GM19193 (cell line): ENCODE results near the gene ALAS2.
A peak's percentile ranks its signal among the peaks of the same experiment; 100 is the strongest.

ENCODE experiments used
- POLR2A ChIP-seq: IDR thresholded peaks from 4 replicates; pipeline ENCODE4 v1.6.1; 2011; ENCODE audit not compliant: insufficient read depth, insufficient read length; ENCODE audit errors: extremely low read depth

ALAS2 gene

DNA sequence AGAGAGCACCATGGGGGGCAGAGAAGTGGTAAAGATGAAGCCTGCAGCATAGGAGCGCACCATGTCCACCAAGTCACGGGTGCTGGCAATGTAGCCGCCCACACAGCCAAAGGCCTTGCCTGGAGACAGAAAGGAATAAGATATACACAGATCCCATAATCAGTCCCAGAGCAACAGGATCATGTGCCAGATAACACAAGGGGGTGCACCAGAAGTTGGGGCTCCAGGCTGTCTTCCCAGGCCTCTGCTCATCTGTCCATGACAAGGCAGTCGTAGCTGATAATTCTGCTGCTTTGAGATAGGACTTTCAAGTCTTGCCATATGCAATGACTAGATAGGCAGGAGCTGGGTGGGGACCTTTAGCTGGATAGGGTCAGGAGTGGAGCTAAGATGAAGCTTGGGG, 15.9 kb downstream of the ALAS2 start:
- TF ChIP-seq POLR2A = no peak

DNA sequence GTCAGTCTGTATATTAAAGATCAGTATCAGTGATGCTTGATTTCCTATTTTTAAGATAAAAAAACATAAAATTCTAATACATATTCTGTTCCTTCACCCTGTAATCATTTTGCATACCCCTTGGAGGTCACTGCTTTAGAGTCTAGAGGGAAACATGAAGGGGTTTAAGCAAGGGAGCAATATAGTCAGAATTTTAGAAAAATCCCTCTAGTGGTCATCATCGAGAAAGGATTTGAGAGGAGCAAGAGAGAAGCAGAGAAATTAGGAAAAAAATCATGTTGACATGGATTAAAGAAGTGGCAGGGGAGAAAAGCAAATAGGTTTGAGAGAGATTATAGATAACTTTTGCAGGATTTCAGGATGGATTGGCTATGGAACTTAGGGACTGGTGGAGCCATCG, 19.5 kb downstream of the ALAS2 start:
- no peak for TF ChIP-seq POLR2A

DNA sequence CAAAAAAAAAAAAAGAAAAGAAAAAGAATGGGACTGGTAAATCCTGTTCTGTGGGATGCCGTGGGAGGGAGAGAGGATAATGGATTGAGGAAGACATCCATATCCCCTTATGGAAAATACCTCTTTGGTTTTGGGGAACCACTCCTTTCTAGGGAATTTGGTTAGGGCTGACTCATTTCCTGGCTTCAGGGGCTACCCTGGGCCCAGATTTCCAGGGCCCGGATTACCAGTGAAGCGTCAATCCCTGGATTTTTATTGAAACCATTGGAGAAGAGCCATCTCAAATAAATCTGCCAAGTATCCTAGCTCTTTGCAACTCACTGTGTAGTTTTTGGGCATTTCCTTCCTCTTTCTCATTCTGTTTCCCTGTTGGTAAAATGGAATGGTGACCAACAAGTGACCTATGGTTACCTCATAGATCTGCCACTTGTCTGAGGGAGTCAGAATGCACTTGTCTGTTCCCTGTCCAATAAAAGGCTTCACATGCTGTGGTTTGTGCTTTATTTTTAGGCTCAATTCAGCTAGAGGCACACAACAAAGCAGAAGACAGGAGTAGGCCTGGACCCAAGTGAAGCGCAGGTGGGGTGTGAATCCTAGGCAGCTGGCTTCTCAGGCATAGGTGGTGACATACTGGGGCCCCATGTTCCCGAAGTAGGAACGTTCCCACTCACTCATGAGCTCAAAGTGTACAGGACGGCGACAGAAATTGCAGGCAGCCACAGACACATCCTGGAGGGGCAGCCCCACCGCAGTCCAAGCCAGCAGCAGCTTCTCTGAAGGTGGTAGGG, 22.0 kb downstream of the ALAS2 start:
- TF ChIP-seq POLR2A = no peak

DNA sequence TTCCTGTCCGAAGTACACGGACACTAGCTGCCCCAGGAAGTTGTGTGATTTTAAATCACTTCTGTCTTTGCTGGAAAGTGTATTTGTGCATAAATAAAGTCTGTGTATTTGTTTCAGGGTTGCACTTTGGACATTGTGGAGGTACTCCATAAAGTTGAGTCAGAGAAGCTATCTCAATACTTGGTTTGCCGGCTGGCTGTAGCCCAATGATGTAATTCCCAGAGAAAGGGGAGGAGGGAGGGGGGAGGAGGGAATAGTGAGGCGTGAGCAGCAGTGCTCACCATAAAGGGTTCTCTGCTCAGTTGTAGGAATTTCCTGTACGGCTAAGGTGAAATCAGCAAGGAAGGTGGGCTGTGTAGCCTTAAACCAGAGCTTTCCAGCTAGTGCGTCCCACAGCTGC, 23.1 kb downstream of the ALAS2 start:
- no peak for TF ChIP-seq POLR2A

DNA sequence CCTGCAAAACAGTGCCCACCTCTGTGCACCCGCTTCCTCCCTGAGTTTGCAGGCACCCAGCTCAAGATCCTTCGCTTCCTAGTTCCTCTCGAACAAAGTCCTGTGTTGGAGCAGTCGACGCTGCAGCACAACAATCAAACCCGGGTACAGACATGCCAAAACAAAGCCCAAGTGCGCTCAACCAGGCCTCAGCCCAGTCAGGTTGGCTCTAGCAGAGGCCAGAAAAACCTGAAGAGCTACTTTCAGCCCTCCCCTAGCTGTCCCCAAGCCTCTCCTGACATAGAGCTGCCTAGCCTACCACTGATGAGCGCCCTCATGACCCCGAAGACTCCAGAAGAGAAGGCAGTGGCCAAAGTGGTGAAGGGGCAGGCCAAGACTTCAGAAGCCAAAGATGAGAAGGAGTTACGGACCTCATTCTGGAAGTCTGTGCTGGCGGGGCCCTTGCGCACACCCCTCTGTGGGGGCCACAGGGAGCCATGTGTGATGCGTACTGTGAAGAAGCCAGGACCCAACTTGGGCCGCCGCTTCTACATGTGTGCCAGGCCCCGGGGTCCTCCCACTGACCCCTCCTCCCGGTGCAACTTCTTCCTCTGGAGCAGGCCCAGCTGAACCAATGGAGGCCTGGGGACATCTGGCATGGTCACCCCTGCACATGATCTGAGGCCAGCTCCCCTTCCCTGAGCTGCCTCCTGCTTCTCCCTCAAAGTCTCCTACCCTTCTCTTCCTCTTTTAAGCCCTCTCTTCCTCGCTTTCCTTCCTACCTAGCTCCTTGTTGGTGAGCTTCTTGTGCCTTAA, 23.8 kb downstream of the ALAS2 start:
- no peak for TF ChIP-seq POLR2A

DNA sequence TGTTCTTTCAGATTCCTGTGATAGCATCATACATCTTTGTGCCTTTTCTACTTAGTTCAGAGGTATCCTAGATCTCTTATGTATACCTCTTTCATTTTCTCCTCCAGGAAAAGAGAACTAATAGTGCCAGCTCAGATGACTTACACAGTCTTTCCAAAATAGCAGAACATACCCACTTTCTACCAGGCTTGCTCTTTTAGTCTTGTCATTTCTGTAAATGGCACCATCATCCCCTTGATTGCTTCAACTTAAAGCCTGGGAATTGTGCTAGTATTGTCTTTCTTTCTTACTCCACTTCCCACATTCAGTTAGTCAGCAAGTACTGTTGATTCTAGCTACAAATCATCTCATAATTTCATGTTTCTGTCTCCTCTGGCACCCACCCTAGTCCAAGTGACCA, 25.5 kb downstream of the ALAS2 start:
- TF ChIP-seq POLR2A = no peak

DNA sequence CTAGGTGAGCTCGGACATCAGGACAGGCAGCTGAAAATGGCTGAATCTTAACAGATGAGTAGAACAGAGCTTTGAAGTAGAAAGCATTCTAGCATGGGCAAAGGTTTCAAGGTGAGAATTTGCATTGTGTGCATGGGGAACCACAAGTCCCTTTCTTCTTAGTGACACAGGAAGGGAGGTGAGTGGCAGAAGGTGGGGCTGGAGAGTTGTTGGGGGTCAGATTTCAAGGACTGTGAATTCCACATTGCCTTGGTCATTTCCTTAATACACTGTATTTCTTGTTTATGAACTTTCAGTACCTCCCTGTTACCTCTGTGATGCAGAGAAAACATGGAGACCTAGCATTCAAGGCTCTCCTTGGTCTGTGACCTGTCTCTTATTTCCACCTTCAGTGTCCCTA, 26.5 kb downstream of the ALAS2 start:
- TF ChIP-seq POLR2A = no peak

DNA sequence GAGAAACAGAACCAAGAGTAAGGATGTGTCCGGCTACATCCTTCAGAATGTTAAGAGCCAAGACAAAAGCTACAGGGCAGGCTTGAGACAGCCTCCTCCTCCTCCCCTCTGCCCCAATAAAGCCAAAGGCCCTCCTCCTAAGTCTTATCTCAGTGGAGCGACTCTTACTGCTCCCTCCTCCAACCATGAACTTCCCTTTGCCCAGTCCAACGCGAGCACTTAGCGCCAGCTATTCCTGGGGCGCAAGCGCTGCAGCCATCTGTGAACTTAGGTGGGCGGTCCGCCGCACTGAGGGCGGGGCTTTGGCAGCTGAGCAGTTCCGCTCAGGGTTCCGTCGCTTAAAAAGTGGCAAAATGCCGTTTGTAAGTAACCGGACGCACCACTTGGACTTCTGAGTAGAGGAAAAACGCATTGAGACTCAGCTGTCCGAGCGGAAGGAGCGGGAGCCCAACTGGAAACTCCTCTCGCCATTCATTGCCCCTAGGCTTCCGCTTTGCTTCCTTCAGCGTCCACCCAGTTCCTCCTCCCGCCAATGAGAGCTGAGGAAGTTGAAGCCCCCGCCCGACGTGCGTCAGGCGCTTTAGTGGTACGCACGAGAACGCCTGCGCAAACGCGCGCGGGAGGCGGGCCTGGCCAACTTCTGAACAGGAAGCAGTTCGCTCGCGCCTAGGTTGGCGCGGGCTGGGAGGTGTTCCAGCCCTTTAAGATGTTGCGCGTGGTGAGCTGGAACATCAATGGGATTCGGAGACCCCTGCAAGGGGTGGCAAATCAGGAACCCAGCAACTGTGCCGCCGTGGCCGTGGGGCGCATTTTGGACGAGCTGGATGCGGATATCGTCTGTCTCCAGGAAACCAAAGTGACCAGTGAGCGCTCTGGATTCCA, 30.8 kb downstream of the ALAS2 start, which contains the start of gene APEX2:
TSS of gene APEX2 (plus strand) at position 647 of the 882 bp plus-strand sequence. CDS start at position 707, 60 bp downstream.
- peak; percentile 86 for TF ChIP-seq POLR2A

DNA sequence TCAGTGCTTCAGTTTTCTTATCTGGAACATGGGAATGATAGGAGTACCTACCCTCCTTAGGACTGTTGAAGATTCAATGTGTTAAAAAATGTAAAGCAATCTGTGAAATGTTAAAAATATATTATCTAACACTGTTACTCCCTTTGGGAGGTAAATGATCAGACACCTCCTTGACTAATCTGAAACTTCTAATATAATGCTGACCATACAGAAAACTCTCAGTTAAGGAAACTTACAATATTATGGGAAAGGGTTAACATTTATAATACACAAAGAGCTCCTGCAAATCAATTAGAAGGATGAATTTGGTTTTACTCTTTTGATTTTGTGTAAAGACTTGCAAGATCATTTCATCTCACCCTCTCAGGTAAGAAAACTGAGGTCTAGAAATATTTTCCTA, 35.2 kb downstream of the ALAS2 start:
- no peak for TF ChIP-seq POLR2A

DNA sequence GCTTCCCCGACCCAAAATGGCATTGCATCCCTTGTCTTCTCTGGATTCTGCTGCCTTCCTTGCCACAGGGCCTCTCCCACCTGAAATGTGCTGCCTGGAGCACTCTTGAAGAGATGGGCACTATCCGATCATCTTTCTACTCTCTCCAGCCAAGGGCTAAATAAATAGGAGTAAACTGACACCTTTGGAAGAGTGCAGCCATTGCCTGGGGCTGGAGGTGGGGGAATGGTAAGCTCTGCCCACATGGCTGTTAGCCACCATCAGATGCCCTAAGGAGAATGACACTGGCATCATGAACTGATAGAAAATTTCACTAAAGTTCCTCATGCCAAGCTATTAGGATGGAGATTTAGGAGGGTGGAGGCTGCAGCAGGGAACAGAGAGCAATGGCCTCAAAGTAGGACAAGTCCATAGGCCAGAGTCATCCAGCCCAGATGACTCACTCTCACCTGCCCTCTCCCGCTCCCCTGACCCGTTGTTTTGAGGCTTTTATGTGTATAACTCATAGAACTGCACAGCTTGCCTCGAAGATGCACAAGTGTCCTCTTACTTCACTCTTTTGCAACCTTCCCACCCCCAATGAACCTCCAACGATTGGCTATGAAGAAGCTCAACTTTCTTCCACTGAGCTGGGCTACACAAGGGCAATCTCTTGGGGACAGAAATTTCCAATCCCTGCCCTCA, 36.0 kb downstream of the ALAS2 start:
- TF ChIP-seq POLR2A = no peak

DNA sequence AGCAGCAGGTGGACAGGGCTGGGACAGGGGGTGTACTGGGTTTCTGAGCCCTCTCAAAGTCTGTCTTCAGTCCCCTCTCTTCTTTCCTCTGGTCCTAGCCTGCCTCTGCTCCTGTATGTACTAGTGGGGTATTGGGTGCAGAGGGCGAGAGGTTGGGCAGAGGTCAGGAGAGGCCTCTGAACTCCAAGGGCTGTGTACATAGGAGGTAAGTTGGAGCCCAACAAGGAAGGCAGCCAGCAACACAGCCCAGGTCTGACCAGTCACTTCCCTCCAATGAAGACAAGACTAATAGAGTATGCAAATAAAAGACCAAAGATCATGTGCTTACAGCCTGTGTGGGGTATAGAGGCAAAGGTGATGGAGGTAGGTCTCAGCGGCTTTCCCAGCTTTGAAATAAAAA, 36.7 kb downstream of the ALAS2 start, which contains the start of gene PFKFB1:
TSS of gene PFKFB1 (minus strand) at position 90 of the 400 bp plus-strand sequence. CDS start 181 bp downstream, outside the sequence.
- no peak for TF ChIP-seq POLR2A

DNA sequence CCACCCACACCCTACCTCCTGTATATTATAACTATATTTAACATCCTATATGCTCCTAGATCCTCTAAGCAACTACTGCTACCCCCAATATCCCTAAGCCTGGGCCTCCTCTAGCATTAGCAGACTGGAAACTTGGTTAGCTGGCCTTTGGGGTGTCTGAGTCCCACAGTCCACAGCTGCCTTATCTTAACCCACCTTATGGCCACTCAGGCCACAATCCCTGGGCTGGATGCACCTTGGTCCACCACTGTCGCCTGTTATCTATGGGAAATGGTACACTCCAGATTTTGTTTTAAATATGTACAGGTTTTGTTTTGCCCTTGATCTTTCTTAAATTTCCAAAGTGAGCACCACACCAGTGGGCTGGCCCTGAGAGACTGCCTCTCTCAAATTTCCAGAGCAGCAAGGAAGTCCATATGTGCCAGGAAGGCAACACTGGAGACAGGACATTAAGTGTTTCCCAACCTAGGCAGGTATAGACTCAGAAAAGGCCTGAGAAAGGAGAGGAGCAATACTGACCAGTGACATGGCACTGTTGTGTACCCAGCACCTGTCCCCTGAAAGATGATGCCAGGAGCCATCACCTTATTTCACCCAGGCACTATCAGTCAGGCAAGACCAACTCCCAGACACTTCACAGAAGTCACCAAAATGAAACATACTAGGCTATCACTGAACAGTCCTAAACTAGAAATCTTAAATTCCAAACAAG, 37.7 kb downstream of the ALAS2 start:
- TF ChIP-seq POLR2A = no peak

DNA sequence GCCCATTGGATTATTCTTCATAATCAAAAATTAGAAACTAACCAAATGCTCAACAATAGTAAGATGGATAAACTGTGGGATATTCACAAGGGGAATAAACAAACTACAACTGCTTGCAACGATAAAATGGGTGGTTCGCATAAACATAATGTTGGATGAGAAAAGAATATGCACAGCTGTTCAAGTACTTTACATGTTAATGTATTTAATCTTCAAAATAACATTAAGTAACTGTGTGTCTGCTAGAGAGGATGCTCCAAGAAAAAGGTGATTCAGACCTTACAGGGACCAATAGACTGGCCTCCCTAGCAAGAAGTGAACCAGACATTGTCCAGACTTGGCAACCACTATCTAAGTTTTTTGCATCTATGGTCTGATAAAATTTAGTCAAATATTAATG, 39.1 kb downstream of the ALAS2 start:
- TF ChIP-seq POLR2A = no peak

DNA sequence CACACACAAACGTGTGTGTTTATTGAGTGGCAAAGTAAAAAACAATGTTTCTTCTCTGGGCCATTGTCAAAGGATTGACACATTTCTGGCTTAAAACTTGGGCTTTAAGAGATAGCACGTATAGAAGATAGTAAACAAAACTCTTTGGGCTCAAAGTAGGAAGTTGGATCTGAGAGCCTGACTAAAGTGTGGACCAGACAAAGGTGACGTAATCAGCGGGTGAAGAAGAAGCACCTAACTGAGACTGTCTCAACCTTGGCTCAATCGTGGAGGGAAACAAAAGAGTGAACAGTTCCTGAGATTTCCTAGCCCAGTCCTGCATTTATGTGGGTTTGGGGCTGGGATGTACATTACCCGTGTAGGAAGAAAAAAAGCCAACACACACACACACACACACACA, 50.4 kb downstream of the ALAS2 start:
- TF ChIP-seq POLR2A = no peak
